Neural progenitor cell (in vitro differentiated cells): ENCODE measurements around the gene GRM2. TPM values are rescaled to one million over a fixed set of nuclear protein-coding genes. Genes with fewer than 3 reads are reported as not detected.

Experiments
- DNase-seq: peaks from one replicate; pipeline ENCODE4 v3.0.0-alpha.2; 2016; ENCODE audit warnings: low spot score
- H2AFZ ChIP-seq: fragments of 200-600 bp; sonication (generic); replicated peaks from 2 replicates; pipeline ENCODE4 v1.6.1; 2016; ENCODE audit warnings: antibody characterized with exemption
- H3F3A ChIP-seq: fragments of 200-600 bp; sonication (generic); 2 replicates; pipeline ENCODE4 v1.6.1; 2016; ENCODE audit warnings: antibody characterized with exemption, low read depth
- H3K27ac ChIP-seq: fragments of 200-600 bp; sonication (generic); 2 replicates; pipeline ENCODE4 v1.5.1; 2016; ENCODE audit warnings: mild to moderate bottlenecking
- H3K27me3 ChIP-seq: fragments of 200-600 bp; sonication (generic); 2 replicates; pipeline ENCODE4 v1.6.1; 2016; ENCODE audit warnings: mild to moderate bottlenecking, moderate library complexity
- H3K36me3 ChIP-seq: fragments of 200-600 bp; sonication (generic); 2 replicates; pipeline ENCODE4 v1.5.1; 2016
- H3K4me1 ChIP-seq: fragments of 200-600 bp; sonication (generic); 2 replicates; pipeline ENCODE4 v1.6.1; 2016; ENCODE audit warnings: mixed run types
- H3K4me2 ChIP-seq: fragments of 200-600 bp; sonication (generic); 2 replicates; pipeline ENCODE4 v1.6.1; 2016
- H3K4me3 ChIP-seq: fragments of 200-600 bp; sonication (generic); 2 replicates; pipeline ENCODE4 v1.5.1; 2016
- H3K79me2 ChIP-seq: fragments of 200-600 bp; sonication (generic); 2 replicates; pipeline ENCODE4 v1.6.1; 2016; ENCODE audit warnings: low read depth
- H3K9ac ChIP-seq: fragments of 200-600 bp; sonication (generic); 2 replicates; pipeline ENCODE4 v1.6.1; 2016
- H3K9me3 ChIP-seq: fragments of 200-600 bp; sonication (generic); 2 replicates; pipeline ENCODE4 v1.5.1; 2016; ENCODE audit warnings: low read depth
- H4K20me1 ChIP-seq: fragments of 200-600 bp; sonication (generic); 2 replicates; pipeline ENCODE4 v1.6.1; 2016; ENCODE audit warnings: low read depth
- H3K27ac Mint-ChIP-seq: 3 replicates; pipeline ENCODE4 v1.8.0; 2021; ENCODE audit warnings: mixed read lengths
- H3K27me3 Mint-ChIP-seq: 2 replicates; pipeline ENCODE4 v1.8.0; 2022; ENCODE audit warnings: low read depth, mild to moderate bottlenecking, inconsistent platforms, moderate library complexity, mixed read lengths; ENCODE audit not compliant: insufficient read depth
- H3K36me3 Mint-ChIP-seq: 3 replicates; pipeline ENCODE4 v1.8.0; 2021; ENCODE audit warnings: mixed read lengths
- H3K4me1 Mint-ChIP-seq: 3 replicates; pipeline ENCODE4 v1.8.0; 2021; ENCODE audit warnings: mixed read lengths
- H3K4me3 Mint-ChIP-seq: 3 replicates; pipeline ENCODE4 v1.8.0; 2021; ENCODE audit warnings: mild to moderate bottlenecking, moderate library complexity, mixed read lengths
- H3K9me3 Mint-ChIP-seq: 3 replicates; pipeline ENCODE4 v1.8.0; 2020; ENCODE audit warnings: mixed read lengths
- EZH2 ChIP-seq: fragments of 200-600 bp; sonication (generic); IDR thresholded peaks from 2 replicates; pipeline ENCODE4 v1.6.1; 2017; ENCODE audit warnings: antibody characterized with exemption, mild to moderate bottlenecking, moderate library complexity
- EZH2phosphoT487 ChIP-seq: fragments of 200-600 bp; sonication (generic); IDR thresholded peaks from 2 replicates; pipeline ENCODE4 v1.6.1; 2017; ENCODE audit warnings: antibody characterized with exemption
- total RNA-seq: library from RNA; depleted of rRNA; stranded (reverse); fragments of >200 nt; gene quantifications from 2 replicates; pipeline ENCODE4 v1.2.3, GENCODE V29; 2015; ENCODE audit warnings: low replicate concordance
- TF ChIP-seq, protein P1 (sequence below): fragments of 200-600 bp; sonication (generic); IDR thresholded peaks from 2 replicates; pipeline ENCODE4 v1.5.1; 2017; ENCODE audit warnings: antibody characterized with exemption, mild to moderate bottlenecking

Gene GRM2
- total RNA-seq, 1 donor from 2014 or later: 1.9 TPM

DNA sequence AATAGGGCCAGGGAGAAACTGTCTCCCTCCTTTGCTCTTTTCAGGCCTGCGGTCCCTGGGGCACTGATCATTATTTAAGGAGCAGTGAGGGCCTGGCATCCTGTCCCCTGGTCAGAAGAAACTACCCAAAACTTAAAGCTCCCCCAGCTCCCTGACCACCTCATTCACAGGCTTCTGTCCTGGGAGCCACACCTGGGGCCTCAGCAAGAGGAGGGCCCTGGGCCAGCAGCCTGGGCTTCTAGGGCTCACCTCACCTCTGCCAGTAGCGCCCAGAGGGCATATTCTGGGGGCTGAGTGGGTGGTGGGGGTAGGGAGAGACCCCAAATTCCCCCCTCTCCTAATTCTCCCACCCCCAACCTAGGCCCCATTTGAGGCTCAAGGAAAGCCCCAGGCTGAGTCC lies 4.7 kb upstream of the GRM2 start:
- Histone ChIP-seq H3K9ac (no peak overlapping the region), H2AFZ (no peak overlapping the region), H3K4me1 (peaks cover 29% of the 10 kb centered on the region), H3K27me3 (peaks cover 17% of the 10 kb centered on the region), H3K9me3 (no peaks in the 10 kb centered on the region), H3K4me2 (peak overlapping the region; percentile 73), H3K27ac (no peak overlapping the region), H3K79me2 (no peaks in the 10 kb centered on the region), H3F3A (peaks cover 8% of the 10 kb centered on the region), H3K36me3 (no peaks in the 10 kb centered on the region), H3K4me3 (no peak overlapping the region), H4K20me1 (peaks cover 8% of the 10 kb centered on the region)
- Mint-ChIP-seq H3K9me3 (no peaks in the 10 kb centered on the region), H3K36me3 (peaks cover 4% of the 10 kb centered on the region), H3K27me3 (peaks cover 11% of the 10 kb centered on the region), H3K27ac (peak overlapping the region; percentile 46), H3K4me1 (peaks cover 29% of the 10 kb centered on the region), H3K4me3 (no peak overlapping the region)
- TF ChIP-seq, protein P1, sequence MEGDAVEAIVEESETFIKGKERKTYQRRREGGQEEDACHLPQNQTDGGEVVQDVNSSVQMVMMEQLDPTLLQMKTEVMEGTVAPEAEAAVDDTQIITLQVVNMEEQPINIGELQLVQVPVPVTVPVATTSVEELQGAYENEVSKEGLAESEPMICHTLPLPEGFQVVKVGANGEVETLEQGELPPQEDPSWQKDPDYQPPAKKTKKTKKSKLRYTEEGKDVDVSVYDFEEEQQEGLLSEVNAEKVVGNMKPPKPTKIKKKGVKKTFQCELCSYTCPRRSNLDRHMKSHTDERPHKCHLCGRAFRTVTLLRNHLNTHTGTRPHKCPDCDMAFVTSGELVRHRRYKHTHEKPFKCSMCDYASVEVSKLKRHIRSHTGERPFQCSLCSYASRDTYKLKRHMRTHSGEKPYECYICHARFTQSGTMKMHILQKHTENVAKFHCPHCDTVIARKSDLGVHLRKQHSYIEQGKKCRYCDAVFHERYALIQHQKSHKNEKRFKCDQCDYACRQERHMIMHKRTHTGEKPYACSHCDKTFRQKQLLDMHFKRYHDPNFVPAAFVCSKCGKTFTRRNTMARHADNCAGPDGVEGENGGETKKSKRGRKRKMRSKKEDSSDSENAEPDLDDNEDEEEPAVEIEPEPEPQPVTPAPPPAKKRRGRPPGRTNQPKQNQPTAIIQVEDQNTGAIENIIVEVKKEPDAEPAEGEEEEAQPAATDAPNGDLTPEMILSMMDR: no peak
- TF ChIP-seq EZH2phosphoT487 (no peak), EZH2 (no peak)
- no peak for DNase-seq

DNA sequence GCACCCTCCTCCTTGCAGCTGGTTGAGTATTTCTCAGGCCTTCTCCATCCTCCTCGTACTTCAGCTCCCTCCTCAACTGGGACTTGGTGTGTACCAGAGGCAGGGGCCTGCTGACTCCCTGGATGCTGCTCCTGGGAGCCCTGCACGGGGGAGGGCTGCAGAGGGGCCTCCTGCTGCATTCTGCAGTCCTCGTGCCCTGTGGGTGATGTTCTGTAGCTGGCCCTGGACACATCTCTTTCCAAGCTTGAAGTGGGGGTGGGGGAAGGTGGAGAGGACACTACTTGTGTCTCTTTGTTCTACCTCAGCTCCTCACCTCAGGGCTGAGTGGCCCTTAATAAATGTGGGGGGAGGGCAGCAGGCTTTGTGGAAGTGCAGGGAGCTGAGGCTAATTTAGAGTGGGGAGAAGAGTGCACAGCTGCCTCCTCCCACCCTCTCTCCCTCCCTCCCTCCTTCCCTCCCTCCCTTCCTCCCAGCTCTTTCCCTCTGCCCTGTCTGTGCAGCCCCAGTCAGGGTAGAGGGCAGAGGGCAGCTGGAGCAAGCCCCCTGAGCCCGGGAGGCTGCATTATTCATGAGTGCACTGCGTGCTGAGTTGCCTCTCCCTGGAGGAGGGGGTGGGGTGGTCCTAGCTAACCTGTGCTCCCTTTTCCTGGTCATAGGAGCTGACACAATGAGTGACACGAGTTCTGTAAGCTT lies 3.7 kb upstream of the GRM2 start:
- peak overlapping the region; percentile 73 for H3K4me2 ChIP-seq
- no peak overlapping the region for H3K9ac ChIP-seq
- Mint-ChIP-seq H3K36me3 (peaks cover 4% of the 10 kb centered on the region), H3K27me3 (peaks cover 18% of the 10 kb centered on the region), H3K27ac (peak overlapping the region; percentile 83), H3K9me3 (no peaks in the 10 kb centered on the region), H3K4me3 (peak overlapping the region; percentile 55), H3K4me1 (peaks cover 37% of the 10 kb centered on the region)
- peaks cover 8% of the 10 kb centered on the region for H3F3A ChIP-seq
- H3K36me3 ChIP-seq: no peaks in the 10 kb centered on the region
- H4K20me1 ChIP-seq: peaks cover 14% of the 10 kb centered on the region
- H3K79me2 ChIP-seq: no peaks in the 10 kb centered on the region
- peak overlapping the region; percentile 70 for H3K27ac ChIP-seq
- DNase-seq: peak; percentile 61
- H3K4me1 ChIP-seq: peaks cover 29% of the 10 kb centered on the region
- H3K27me3 ChIP-seq: peaks cover 27% of the 10 kb centered on the region
- H2AFZ ChIP-seq: peak overlapping the region; percentile 10
- TF ChIP-seq EZH2phosphoT487 (no peak), EZH2 (no peak)
- TF ChIP-seq, protein P1: no peak
- peak overlapping the region; percentile 20 for H3K4me3 ChIP-seq
- no peaks in the 10 kb centered on the region for H3K9me3 ChIP-seq

DNA sequence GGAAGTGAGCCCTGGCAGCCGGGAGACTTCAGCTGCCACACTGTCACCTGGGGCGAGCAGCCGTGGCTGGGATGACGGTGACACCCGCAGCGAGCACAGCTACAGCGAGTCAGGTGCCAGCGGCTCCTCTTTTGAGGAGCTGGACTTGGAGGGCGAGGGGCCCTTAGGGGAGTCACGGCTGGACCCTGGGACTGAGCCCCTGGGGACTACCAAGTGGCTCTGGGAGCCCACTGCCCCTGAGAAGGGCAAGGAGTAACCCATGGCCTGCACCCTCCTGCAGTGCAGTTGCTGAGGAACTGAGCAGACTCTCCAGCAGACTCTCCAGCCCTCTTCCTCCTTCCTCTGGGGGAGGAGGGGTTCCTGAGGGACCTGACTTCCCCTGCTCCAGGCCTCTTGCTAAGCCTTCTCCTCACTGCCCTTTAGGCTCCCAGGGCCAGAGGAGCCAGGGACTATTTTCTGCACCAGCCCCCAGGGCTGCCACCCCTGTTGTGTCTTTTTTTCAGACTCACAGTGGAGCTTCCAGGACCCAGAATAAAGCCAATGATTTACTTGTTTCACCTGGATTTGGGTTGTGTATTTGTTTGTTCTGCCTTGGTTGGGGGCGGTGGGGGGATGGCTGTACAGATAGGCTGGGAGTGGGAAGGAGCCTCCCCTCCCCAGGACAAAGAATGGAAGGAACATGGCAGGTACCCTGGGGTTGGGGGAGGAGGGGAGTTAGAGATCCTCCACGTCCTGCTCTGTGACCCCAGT lies 2.9 kb upstream of the GRM2 start:
- Histone ChIP-seq H3K27ac (peak overlapping the region; percentile 58), H3K9ac (no peak overlapping the region), H3K36me3 (no peaks in the 10 kb centered on the region), H3K9me3 (no peaks in the 10 kb centered on the region), H2AFZ (no peak overlapping the region), H3K4me3 (peak overlapping the region; percentile 20), H3K4me1 (peaks cover 29% of the 10 kb centered on the region), H4K20me1 (peaks cover 15% of the 10 kb centered on the region), H3K27me3 (peaks cover 35% of the 10 kb centered on the region), H3K4me2 (peak overlapping the region; percentile 73), H3F3A (peaks cover 8% of the 10 kb centered on the region), H3K79me2 (no peaks in the 10 kb centered on the region)
- TF ChIP-seq, protein P1: no peak
- TF ChIP-seq EZH2phosphoT487: no peak
- no peak for TF ChIP-seq EZH2
- H3K27ac Mint-ChIP-seq: no peak overlapping the region
- H3K27me3 Mint-ChIP-seq: peaks cover 23% of the 10 kb centered on the region
- peaks cover 37% of the 10 kb centered on the region for H3K4me1 Mint-ChIP-seq
- H3K9me3 Mint-ChIP-seq: no peaks in the 10 kb centered on the region
- H3K36me3 Mint-ChIP-seq: peaks cover 4% of the 10 kb centered on the region
- DNase-seq: peak; percentile 32
- peak overlapping the region; percentile 57 for H3K4me3 Mint-ChIP-seq
